Stimulated activated CD4-positive, alpha-beta T cell treated with anti-CD3 and anti-CD28 coated beads, Interleukin-1b, Interleukin-23, amount 100 ng/mL, for 24 hours (primary cell): ENCODE data around the gene LBR.

Experiments used
- DNase-seq, 4 experiments: peaks; one replicate each; pipeline ENCODE4 v3.0.0-alpha.2; 2020; ENCODE audit warnings: low read depth in 4 of 4, low spot score in 1 of 4

Gene LBR

GRCh38 chr1:225464851-225465792 is 37.3 kb upstream of the LBR start:
- no peak for DNase-seq

GRCh38 chr1:225462714-225463574 is 35.1 kb upstream of the LBR start:
- DNase-seq: no peak

- DNase-seq: no peak
Observed at GRCh38 chr1:225462429-225462713, 34.5 kb upstream of the LBR start.

DNA sequence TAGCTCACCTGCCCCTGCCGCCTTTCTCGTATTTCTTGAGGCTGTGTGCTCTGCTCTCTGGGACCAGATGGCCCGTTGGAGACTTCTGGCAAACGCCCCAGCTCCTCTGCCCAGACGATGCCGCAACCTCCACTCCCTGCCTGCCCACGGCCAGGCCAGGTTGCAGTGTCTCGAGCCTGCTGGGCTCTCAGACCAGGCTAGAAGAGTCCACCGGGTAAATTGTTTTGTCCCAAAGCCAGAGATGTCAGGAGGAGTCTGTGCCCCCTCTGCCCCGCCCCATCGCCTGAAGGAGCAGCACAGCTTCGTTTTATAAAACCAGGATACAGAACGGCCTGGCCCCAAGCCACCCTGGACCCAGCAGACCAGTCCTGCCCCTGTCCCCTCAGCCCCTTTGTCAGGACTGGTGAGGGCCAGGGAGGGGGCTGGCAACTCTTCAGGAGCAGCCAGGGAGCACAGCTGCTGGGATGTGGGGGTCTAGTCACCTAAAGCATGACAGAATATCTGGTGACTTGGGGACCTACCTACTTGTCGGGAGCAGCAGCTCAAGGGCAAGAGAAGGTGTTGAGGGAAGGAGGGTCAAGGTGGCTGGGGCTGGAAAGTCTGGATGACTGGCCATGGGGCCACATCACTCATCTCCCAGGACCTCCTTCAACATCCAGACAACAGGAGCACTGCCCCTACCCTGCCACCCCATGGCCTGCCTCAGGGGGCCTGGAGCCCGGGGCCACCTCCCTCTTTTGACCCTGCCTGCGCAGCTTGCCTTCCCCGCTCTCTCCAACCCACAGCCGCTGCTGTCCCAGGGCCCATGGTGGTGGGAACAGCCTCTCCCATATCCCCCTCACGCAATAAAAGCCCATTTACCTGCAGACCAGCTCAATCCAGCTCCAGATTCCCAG is 33.9 kb upstream of the LBR start:
- DNase-seq: no peak

- no peak for DNase-seq
Observed at GRCh38 chr1:225460737-225461532, 33.1 kb upstream of the LBR start.

- DNase-seq: no peak
Observed at GRCh38 chr1:225460021-225460736, 32.3 kb upstream of the LBR start.

GRCh38 chr1:225458222-225458631 is 30.4 kb upstream of the LBR start:
- DNase-seq: no peak

DNA sequence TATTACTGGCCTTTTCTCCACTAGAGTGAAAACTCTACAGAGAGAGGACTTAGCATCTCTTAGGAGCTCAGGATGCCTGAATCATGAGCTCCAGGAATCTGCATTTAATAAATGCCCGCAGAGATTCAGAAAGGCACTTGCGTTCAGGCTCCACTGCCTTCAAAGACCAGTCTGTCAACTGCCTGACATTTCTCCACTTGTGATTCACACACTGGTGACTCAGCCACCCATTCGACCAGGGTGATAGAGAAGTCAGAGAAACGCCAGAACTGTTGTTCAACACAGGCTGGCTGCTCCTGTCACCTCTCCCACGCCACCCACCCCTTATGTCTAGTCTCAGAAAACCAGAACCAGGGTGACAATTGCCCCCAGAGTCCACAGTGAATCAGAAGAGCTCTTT is 26.9 kb upstream of the LBR start:
- DNase-seq: peak; percentile 64 to 79 (median 72)

GRCh38 chr1:225453797-225454648 is 26.2 kb upstream of the LBR start:
- no peak for DNase-seq

GRCh38 chr1:225451840-225452515 is 24.1 kb upstream of the LBR start:
- DNase-seq: no peak

DNA sequence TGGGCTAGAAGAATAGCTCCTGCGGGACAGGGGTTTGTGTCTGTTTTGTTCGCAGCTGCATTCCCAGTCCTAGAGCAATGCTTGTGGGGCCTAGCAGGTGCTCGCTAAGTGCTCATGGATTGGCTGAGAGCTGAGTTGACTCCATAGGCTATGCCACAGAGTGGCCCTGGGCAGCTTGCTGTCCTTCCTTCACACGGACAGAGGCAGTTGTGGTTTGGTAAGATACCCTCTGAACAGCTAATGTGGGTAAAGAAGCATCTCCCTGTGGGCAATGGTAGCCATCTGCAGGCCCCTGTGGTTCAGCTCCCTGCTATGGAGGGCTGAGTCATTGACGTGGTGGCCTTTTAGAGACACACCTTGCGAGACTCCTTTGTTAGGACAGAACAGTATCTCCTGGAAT is 23.5 kb upstream of the LBR start:
- DNase-seq: no peak

- DNase-seq: no peak
Observed at GRCh38 chr1:225450491-225451191, 22.8 kb upstream of the LBR start.

DNA sequence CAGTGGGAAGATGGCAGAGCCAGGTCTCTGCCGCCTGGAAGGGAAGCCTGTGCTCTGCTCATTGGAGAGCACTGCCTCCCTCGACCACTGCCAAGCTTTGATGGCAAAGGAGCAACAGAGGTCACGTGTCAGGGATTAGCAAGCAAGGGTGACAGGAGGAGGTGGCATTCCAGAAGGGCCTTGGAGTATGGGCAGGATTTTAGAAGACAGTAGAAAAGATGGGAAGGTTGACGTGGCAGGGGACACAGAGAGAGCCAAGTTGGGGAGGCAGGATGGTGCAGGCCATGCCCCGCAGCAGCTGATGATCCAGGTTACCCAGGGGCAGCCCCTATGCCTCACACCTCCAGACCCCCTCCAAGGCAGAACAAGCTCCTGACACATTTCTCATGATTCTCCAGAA is 21.9 kb upstream of the LBR start:
- DNase-seq: no peak

DNA sequence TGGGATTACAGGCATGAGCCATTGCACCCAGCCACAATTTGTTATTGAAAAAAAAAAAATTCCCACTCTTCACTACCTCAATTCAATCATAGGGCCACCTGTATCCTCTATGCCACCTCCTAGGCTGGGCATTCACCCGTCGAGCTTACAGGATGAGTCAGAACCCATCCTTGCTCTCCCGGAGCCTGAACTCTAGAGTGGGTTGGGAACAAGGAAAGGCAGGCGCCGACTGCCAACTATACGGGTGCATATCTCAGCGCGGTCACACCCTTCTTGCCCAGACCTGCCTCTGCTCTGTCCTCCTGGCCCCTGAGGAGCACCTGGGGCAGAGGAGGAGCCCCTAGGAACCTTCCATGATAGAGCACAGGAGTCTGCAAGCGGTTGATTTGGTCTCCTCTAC is 21.4 kb upstream of the LBR start:
- DNase-seq: no peak

DNA sequence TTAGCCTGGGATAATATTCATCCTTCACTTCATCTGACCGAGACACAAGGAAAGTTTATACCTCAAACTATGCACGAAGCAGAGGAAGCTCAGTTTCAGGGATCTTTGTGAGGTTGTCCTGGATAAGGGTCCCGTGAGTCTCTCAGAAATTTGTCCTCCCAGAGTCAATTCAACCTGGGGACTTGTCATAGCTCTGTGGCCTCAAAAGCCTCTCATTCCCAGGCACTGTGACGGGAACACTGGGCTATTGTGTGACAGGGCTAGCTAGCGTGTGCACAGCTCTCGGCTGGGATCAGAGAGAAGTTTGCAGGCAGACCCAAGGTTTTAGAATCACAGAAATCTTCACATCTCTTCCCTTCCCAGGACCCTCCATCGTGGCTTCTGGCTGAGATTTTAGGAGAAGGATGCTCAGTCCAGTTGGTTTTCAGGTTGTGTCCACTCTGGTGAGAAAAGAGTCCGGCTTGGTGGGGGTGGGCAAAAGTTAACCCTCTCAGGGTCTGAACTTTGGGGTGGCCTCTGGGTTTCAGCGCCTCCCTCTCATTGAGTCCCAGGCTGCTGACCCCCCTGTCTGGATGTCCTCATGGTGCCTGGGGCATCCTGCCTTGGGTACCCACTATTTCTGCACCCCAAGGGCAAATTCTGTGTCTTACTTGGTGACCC is 20.4 kb upstream of the LBR start:
- DNase-seq: no peak

- no peak for DNase-seq
Observed at GRCh38 chr1:225447650-225448089, 19.8 kb upstream of the LBR start.

- no peak for DNase-seq
Observed at GRCh38 chr1:225446981-225447615, 19.3 kb upstream of the LBR start.
